B cell (primary cell): ENCODE results near the gene PREP. TPM values are rescaled to one million over a fixed set of nuclear protein-coding genes. Genes with fewer than 3 reads are reported as not detected.

ENCODE experiments used
- ATAC-seq: fragments of 200-7000 bp; cut with Tn5 transposase; one replicate; pipeline ENCODE4 v1.10.0; 2021; ENCODE audit warnings: low read depth, mild to moderate bottlenecking, moderate number of reproducible peaks, moderate library complexity
- CTCF ChIA-PET: fragments of 350-600 bp; sonication (Branson Sonifier 250); formaldehyde crosslinking; loops from one replicate; lab custom pipeline; 2021; ENCODE audit warnings: antibody characterized with exemption, inconsistent platforms; lab: Charles Lee
- POLR2A ChIA-PET: fragments of 350-600 bp; sonication (Branson Sonifier 250); formaldehyde crosslinking; loops from one replicate; lab custom pipeline; 2021; ENCODE audit warnings: antibody characterized with exemption; lab: Charles Lee
- DNase-seq: peaks from one replicate; pipeline ENCODE4 v3.0.0; 2013
- H2AFZ ChIP-seq: 2 replicates; pipeline ENCODE4 v1.6.1; 2012; ENCODE audit warnings: mild to moderate bottlenecking, low read depth, low read length; ENCODE audit not compliant: insufficient read depth, poor library complexity, severe bottlenecking
- H3K27ac ChIP-seq, 2 donors: 1 replicate in 1 of 2; 2 replicates in 1 of 2; pipeline ENCODE4 v1.5.1; 2012 to 2013; ENCODE audit warnings: low read length in 2 of 2, mild to moderate bottlenecking in 2 of 2, moderate library complexity in 1 of 2
- H3K27me3 ChIP-seq, 4 experiments: fragments of 200-600 bp in 1 of 4; sonication (generic) in 1 of 4; replicated peaks in 1 of 4; 1 replicate in 2 of 4; 2 replicates in 2 of 4; pipeline versions ENCODE4 v1.6.1 to v1.7.0; 2013 to 2016; ENCODE audit warnings: low read length in 3 of 4, mild to moderate bottlenecking in 2 of 4, mixed read lengths in 1 of 4, moderate library complexity in 1 of 4; ENCODE audit not compliant: insufficient read depth in 4 of 4, control insufficient read depth in 3 of 4; ENCODE audit errors: control extremely low read depth in 1 of 4
- H3K36me3 ChIP-seq, 2 experiments: replicated peaks in 1 of 2; 1 replicate in 1 of 2; 2 replicates in 1 of 2; pipeline versions ENCODE4 v1.6.1 to v1.7.1; 2013; ENCODE audit warnings: low read length in 1 of 2; ENCODE audit not compliant: insufficient read depth in 2 of 2, control insufficient read depth in 1 of 2; ENCODE audit errors: control extremely low read depth in 1 of 2, extremely low read depth in 1 of 2
- H3K4me1 ChIP-seq, 2 donors: fragments of 200-600 bp in 1 of 2; sonication (generic) in 1 of 2; 1 replicate in 1 of 2; 2 replicates in 1 of 2; pipeline versions ENCODE4 v1.5.1 to v1.6.1; 2013 to 2017; ENCODE audit warnings: low read length in 2 of 2; ENCODE audit not compliant: control insufficient read depth in 2 of 2, insufficient read depth in 2 of 2
- H3K4me2 ChIP-seq: replicated peaks from 2 replicates; pipeline ENCODE3; 2012; ENCODE audit warnings: mild to moderate bottlenecking, low read depth, low read length; ENCODE audit not compliant: poor library complexity, severe bottlenecking
- H3K4me3 ChIP-seq, 5 experiments: fragments of 200-600 bp in 1 of 5; sonication (generic) in 1 of 5; 1 replicate in 3 of 5; 2 replicates in 2 of 5; pipeline versions ENCODE4 v1.5.1 to v1.7.0; 2011 to 2016; ENCODE audit warnings: low read length in 4 of 5, mild to moderate bottlenecking in 4 of 5, low read depth in 2 of 5, control low read depth in 1 of 5, moderate library complexity in 1 of 5; ENCODE audit not compliant: insufficient read depth in 1 of 5; ENCODE audit errors: control extremely low read depth in 1 of 5, extremely low read depth in 1 of 5
- H3K79me2 ChIP-seq: fragments of 200-600 bp; sonication (generic); one replicate; pipeline ENCODE4 v1.6.0; 2016; ENCODE audit warnings: low read length; ENCODE audit not compliant: control insufficient read depth, insufficient read depth
- H3K9ac ChIP-seq: fragments of 200-600 bp; sonication (generic); 2 replicates; pipeline ENCODE4 v1.6.1; 2017; ENCODE audit warnings: mild to moderate bottlenecking, low read length, moderate library complexity
- H3K9me3 ChIP-seq, 3 donors: one replicate each; pipeline versions ENCODE4 v1.6.1 to v1.7.1; 2013; ENCODE audit warnings: low read length in 2 of 3; ENCODE audit not compliant: control insufficient read depth in 2 of 3, insufficient read depth in 1 of 3; ENCODE audit errors: control extremely low read depth in 1 of 3
- H4K20me1 ChIP-seq: 2 replicates; pipeline ENCODE4 v1.6.0; 2012; ENCODE audit warnings: mild to moderate bottlenecking, low read length; ENCODE audit not compliant: insufficient read depth, control insufficient read depth, poor library complexity, severe bottlenecking
- H3K27ac Mint-ChIP-seq: one replicate; pipeline ENCODE4 v1.8.0; 2021; ENCODE audit warnings: mixed read lengths
- H3K27me3 Mint-ChIP-seq: one replicate; pipeline ENCODE4 v1.8.0; 2021; ENCODE audit warnings: mixed read lengths
- H3K4me1 Mint-ChIP-seq: one replicate; pipeline ENCODE4 v1.8.0; 2021; ENCODE audit warnings: mixed read lengths
- H3K4me3 Mint-ChIP-seq: one replicate; pipeline ENCODE4 v1.8.0; 2021; ENCODE audit warnings: mixed read lengths
- H3K9me3 Mint-ChIP-seq: one replicate; pipeline ENCODE4 v1.8.0; 2022; ENCODE audit warnings: mixed read lengths; ENCODE audit not compliant: insufficient read depth
- EZH2 ChIP-seq: IDR thresholded peaks from 2 replicates; pipeline ENCODE4 v1.6.1; 2012; ENCODE audit warnings: borderline replicate concordance, low read depth, mild to moderate bottlenecking, moderate library complexity, low read length; ENCODE audit not compliant: insufficient read depth, poor library complexity, severe bottlenecking
- WGBS: methylation state at CpG from one replicate; pipeline ENCODE4 v1.1.5; 2013; ENCODE audit warnings: missing lambda C conversion rate; ENCODE audit not compliant: insufficient coverage; 5-methylcytosine and 5-hydroxymethylcytosine counted together
- intact Hi-C: fragments of 100-400 bp; cut with micrococcal nuclease; formaldehyde crosslinking; loops from one replicate; pipeline ENCODE4 v1.10.0; 2022
- polyA plus RNA-seq: library from polyadenylated mRNA; depleted of rRNA; stranded (reverse); fragments of >200 nt; gene quantifications from 2 replicates; pipeline ENCODE4 v1.2.3, GENCODE V29; 2012
- total RNA-seq, 2 donors: library from RNA; stranded (reverse); fragments of 120-200 nt in 1 of 2; gene quantifications; 1 replicate in 1 of 2; 2 replicates in 1 of 2; pipeline versions ENCODE4 v1.2.3 to v1.2.4, GENCODE V29; 2013 to 2022
- TF ChIP-seq, protein P1 (sequence below): fragments of 200-600 bp; IDR thresholded peaks from one replicate; pipeline ENCODE4 v1.8.0; 2022; ENCODE audit warnings: antibody characterized with exemption, mild to moderate bottlenecking

PREP gene
- total and polyA plus RNA-seq, 2 donors (not counting 1 experiment from before 2014, with no cell fraction given) = 12.2 to 27.0 TPM

DNA sequence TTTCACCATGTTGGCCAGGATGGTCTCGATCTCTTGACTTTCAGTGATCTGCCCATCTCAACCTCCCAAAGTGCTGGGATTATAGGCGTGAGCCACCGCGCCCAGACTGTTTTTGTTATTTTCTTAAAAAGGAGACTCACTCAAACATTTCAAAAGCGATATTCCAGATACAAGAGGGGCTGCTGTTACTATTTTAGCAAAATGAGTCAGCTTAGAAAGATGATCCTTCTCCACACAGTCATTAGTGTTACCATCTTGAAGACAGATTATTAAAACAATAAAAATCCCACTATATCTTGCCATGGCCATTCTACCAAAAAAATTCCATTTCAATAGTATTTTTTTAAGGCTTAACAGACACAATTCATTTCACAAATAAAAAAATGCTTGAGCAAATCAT is 102.8 kb downstream of the PREP start:
- no peak overlapping the region for H3K9ac ChIP-seq
- no peaks in the 10 kb centered on the region for H3K79me2 ChIP-seq
- no peaks in the 10 kb centered on the region for H3K9me3 ChIP-seq
- no peak overlapping the region for H2AFZ ChIP-seq
- DNase-seq (no peak), ATAC-seq (no peak)
- no peak overlapping the region for H3K4me2 ChIP-seq
- ChIA-PET CTCF (no interaction called here), POLR2A (no interaction called here)
- intact Hi-C loops = no loop called here
- 83% methylated on average over 1 of the region's 5 CpGs for WGBS
- no peaks in the 10 kb centered on the region for H3K4me1 Mint-ChIP-seq
- no peak overlapping the region for H3K4me3 ChIP-seq
- TF ChIP-seq, protein P1, sequence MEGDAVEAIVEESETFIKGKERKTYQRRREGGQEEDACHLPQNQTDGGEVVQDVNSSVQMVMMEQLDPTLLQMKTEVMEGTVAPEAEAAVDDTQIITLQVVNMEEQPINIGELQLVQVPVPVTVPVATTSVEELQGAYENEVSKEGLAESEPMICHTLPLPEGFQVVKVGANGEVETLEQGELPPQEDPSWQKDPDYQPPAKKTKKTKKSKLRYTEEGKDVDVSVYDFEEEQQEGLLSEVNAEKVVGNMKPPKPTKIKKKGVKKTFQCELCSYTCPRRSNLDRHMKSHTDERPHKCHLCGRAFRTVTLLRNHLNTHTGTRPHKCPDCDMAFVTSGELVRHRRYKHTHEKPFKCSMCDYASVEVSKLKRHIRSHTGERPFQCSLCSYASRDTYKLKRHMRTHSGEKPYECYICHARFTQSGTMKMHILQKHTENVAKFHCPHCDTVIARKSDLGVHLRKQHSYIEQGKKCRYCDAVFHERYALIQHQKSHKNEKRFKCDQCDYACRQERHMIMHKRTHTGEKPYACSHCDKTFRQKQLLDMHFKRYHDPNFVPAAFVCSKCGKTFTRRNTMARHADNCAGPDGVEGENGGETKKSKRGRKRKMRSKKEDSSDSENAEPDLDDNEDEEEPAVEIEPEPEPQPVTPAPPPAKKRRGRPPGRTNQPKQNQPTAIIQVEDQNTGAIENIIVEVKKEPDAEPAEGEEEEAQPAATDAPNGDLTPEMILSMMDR = no peak
- TF ChIP-seq EZH2 = no peak
- no peaks in the 10 kb centered on the region for H3K4me1 ChIP-seq
- no peak overlapping the region for H3K4me3 Mint-ChIP-seq
- H3K27ac ChIP-seq = no peak overlapping the region
- no peak overlapping the region for H3K27ac Mint-ChIP-seq
- H3K27me3 ChIP-seq = no peaks in the 10 kb centered on the region
- H3K9me3 Mint-ChIP-seq = no peaks in the 10 kb centered on the region
- H3K27me3 Mint-ChIP-seq = no peaks in the 10 kb centered on the region
- no peaks in the 10 kb centered on the region for H4K20me1 ChIP-seq
- peaks cover 0 to 19% of the 10 kb centered on the region in 2 experiments for H3K36me3 ChIP-seq

DNA sequence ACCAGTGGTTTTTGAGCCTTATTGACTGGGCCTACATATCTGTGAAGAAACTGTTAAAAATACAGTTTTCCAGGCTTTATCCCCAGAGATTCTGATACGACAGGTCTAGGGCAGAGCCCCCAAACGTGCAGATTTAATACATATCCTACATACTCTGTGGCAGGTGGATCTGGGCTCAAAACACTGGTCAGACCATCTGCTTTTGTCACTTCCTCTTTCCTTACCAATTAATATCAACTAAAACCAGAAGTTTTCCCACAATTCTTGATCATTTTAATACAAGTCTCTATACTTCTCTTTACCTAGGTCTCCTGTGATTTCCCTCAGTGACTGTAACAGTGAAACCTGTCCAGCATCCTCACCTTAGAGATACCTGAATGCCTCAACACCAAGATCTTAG is 108.8 kb downstream of the PREP start:
- intact Hi-C loops = no loop called here
- Mint-ChIP-seq H3K9me3 (no peaks in the 10 kb centered on the region), H3K27me3 (no peaks in the 10 kb centered on the region), H3K4me1 (no peaks in the 10 kb centered on the region), H3K4me3 (no peak overlapping the region), H3K27ac (no peak overlapping the region)
- no peaks in the 10 kb centered on the region for H3K27me3 ChIP-seq
- H3K9me3 ChIP-seq = no peaks in the 10 kb centered on the region
- ChIA-PET CTCF (no interaction called here), POLR2A (no interaction called here)
- no peak overlapping the region for H3K27ac ChIP-seq
- no peaks in the 10 kb centered on the region for H4K20me1 ChIP-seq
- 87% methylated on average over 2 of the region's 2 CpGs for WGBS
- H3K4me3 ChIP-seq = no peak overlapping the region
- no peak for TF ChIP-seq EZH2
- TF ChIP-seq, protein P1 = no peak
- no peak overlapping the region for H2AFZ ChIP-seq
- H3K9ac ChIP-seq = no peak overlapping the region
- H3K79me2 ChIP-seq = no peaks in the 10 kb centered on the region
- no peaks in the 10 kb centered on the region for H3K4me1 ChIP-seq
- H3K36me3 ChIP-seq = peaks cover 4 to 7% of the 10 kb centered on the region in 2 experiments
- no peak for ATAC-seq
- no peak for DNase-seq
- H3K4me2 ChIP-seq = no peak overlapping the region
